22Rv1 (cell line): ENCODE data around the gene TNNI3K.

Source experiments
- H3K27ac ChIP-seq: fragments of 450-650 bp; 2 replicates; pipeline ENCODE4 v1.5.1; 2017
- ZFX ChIP-seq: fragments of 450-650 bp; IDR thresholded peaks from 2 replicates; pipeline ENCODE4 v1.6.1; 2017; ENCODE audit warnings: antibody characterized with exemption, borderline replicate concordance
- TF ChIP-seq, protein P1 (sequence below): fragments of 450-650 bp; IDR thresholded peaks from 2 replicates; pipeline ENCODE4 v1.5.1; 2017; ENCODE audit warnings: mild to moderate bottlenecking

TNNI3K gene

GRCh38 chr1:74584185-74584584, 349.0 kb downstream of the TNNI3K start:
- TF ChIP-seq ZFX: no peak
- TF ChIP-seq, protein P1, sequence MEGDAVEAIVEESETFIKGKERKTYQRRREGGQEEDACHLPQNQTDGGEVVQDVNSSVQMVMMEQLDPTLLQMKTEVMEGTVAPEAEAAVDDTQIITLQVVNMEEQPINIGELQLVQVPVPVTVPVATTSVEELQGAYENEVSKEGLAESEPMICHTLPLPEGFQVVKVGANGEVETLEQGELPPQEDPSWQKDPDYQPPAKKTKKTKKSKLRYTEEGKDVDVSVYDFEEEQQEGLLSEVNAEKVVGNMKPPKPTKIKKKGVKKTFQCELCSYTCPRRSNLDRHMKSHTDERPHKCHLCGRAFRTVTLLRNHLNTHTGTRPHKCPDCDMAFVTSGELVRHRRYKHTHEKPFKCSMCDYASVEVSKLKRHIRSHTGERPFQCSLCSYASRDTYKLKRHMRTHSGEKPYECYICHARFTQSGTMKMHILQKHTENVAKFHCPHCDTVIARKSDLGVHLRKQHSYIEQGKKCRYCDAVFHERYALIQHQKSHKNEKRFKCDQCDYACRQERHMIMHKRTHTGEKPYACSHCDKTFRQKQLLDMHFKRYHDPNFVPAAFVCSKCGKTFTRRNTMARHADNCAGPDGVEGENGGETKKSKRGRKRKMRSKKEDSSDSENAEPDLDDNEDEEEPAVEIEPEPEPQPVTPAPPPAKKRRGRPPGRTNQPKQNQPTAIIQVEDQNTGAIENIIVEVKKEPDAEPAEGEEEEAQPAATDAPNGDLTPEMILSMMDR: no peak
- no peak overlapping the region for H3K27ac ChIP-seq

DNA sequence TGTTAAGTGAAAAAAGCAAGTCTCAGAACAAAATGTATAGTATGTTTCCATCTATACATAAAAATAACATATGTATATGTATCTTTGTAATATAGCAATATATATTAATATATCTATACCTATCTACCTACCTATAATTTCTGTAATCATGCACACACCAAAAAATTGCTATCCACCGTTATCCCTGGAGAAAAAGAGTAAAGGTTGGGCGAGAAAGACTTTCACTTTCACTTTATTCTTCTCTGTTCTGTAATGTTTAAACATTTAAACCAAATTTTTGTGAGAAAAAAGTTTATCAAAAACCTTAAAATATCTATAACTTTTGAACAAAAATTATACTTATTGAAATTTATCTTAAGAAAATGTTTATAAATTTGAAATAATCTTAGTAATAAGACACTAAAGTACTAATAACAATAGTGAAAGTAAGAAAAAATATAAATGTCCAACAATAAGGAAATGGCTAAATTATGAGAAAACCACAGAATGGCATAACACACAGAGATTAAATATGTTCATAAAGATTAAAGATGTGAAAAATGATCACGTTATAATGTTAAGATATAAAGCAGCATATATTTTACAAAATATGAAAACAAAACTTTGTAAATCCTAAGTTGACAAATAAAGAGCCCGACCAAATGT, 351.2 kb downstream of the TNNI3K start:
- TF ChIP-seq, protein P1: no peak
- TF ChIP-seq ZFX: no peak
- H3K27ac ChIP-seq: no peak overlapping the region

- TF ChIP-seq, protein P1: no peak
- no peak for TF ChIP-seq ZFX
- H3K27ac ChIP-seq: no peak overlapping the region
These were observed 352.7 kb downstream of the TNNI3K start for GRCh38 chr1:74587888-74588287.

DNA sequence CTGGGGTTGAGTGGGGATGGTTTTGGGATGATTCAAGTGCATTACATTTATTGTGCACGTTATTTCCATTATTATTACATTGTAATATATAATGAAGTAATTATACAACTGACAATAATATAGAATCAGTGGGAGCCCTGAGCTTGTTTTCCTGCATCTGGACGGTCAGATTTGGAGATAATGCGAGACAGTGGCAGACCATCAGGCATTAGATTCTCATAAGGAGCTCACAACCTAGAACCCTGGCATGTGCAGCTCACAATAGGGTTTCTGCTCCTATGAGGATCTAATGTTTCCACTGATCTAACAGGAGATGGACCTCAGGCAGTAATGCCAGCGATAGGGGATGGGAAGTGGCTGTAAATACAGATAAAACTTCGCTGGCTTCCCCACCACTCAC, 355.1 kb downstream of the TNNI3K start:
- TF ChIP-seq, protein P1: no peak
- TF ChIP-seq ZFX: no peak
- H3K27ac ChIP-seq: no peak overlapping the region

DNA sequence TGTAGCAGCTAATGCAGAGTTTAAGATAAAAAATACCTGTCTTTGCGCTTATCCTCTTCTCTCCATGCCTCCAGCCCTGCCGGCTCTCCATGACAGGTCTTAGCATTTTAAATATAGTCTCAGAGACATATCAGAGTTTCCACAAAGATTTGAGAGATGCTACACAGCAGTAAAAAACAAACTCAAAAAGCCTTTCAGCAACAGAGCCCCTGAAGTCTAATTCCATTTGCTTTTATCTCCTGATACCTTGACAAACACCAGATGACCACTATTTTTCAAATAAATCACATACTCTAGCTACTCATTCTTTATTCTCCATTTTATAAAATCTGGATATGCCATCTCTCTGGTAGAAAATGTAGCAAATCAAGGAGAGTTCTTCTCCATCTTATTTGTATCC, 356.8 kb downstream of the TNNI3K start:
- H3K27ac ChIP-seq: no peak overlapping the region
- TF ChIP-seq, protein P1: no peak
- TF ChIP-seq ZFX: no peak

GRCh38 chr1:74592580-74593355, 357.6 kb downstream of the TNNI3K start:
- no peak for TF ChIP-seq ZFX
- TF ChIP-seq, protein P1: no peak

More at GRCh38 chr1:74592580-74593355, 357.6 kb downstream of the TNNI3K start:
- H3K27ac ChIP-seq: no peak overlapping the region
